Ishikawa (cell line): ENCODE results near the gene PHF20.

Source experiments
- CEBPB ChIP-seq: IDR thresholded peaks from 2 replicates; pipeline ENCODE4 v1.6.1; 2012
- CREB1 ChIP-seq: IDR thresholded peaks from 2 replicates; pipeline ENCODE4 v1.6.1; 2012; ENCODE audit warnings: low read depth
- EGR1 ChIP-seq: IDR thresholded peaks from 2 replicates; pipeline ENCODE4 v1.6.1; 2012
- EP300 ChIP-seq: IDR thresholded peaks from 2 replicates; pipeline ENCODE4 v1.6.1; 2012; ENCODE audit warnings: borderline replicate concordance
- FOXM1 ChIP-seq: IDR thresholded peaks from 2 replicates; pipeline ENCODE4 v1.6.1; 2012; ENCODE audit warnings: low read depth, borderline replicate concordance
- NFIC ChIP-seq: IDR thresholded peaks from 2 replicates; pipeline ENCODE4 v1.6.1; 2012
- RAD21 ChIP-seq: IDR thresholded peaks from 2 replicates; pipeline ENCODE4 v1.6.1; 2012; ENCODE audit warnings: low read depth
- TAF1 ChIP-seq: IDR thresholded peaks from 2 replicates; pipeline ENCODE4 v1.6.1; 2012; ENCODE audit warnings: low read depth, mild to moderate bottlenecking
- TCF12 ChIP-seq: IDR thresholded peaks from 2 replicates; pipeline ENCODE4 v1.6.1; 2012; ENCODE audit warnings: low read depth
- TEAD4 ChIP-seq: IDR thresholded peaks from 2 replicates; pipeline ENCODE4 v1.6.1; 2012
- YY1 ChIP-seq: IDR thresholded peaks from 2 replicates; pipeline ENCODE4 v1.6.1; 2012; ENCODE audit warnings: low read depth
- ZBTB7A ChIP-seq: IDR thresholded peaks from 2 replicates; pipeline ENCODE4 v1.6.1; 2012; ENCODE audit warnings: low read depth
- TF ChIP-seq, protein P1 (sequence below): IDR thresholded peaks from 2 replicates; pipeline ENCODE4 v1.6.1; 2012; ENCODE audit warnings: low read depth, mild to moderate bottlenecking
- TF ChIP-seq, protein P2 (sequence below): IDR thresholded peaks from 2 replicates; pipeline ENCODE4 v1.6.1; 2012
- TF ChIP-seq, protein P3 (sequence below): IDR thresholded peaks from 2 replicates; pipeline ENCODE4 v1.6.1; 2012

Gene PHF20

DNA sequence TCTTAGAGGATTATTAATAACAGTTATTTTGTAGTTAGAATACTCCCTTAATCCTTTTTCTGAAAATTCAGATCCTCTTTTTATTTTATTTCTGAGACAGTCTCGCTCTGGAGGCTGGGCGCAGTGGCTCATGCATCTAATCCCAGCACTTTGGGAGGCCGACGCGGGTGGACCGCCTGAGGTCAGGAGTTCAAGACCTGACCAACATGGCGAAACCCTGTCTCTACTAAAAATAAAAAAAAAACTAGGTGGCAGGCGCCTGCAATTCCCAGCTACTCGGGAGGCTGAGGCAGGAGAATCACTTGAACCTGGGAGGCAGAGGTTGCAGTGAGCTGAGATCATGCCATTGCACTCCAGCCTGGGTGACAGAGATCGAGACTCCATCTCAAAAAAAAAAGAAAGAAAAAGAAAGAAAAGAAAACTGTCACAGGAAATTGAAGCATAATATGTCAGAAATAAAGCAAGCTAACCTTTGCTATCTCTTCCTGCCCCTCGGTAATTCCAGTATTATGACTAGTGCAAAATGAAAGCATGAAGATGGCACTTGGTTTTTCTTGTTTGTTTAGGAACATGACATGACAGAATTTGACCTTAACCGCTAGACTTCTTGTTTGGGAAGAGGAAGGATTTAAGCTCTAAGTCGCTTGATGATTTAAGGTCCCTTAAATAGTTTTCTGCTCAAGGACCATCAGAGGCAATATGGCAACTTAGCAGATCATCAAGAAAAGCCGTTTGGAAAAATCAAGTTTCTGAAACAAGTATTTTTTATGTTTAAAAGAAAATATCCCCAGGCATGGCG, 27.9 kb upstream of the PHF20 start:
- TF ChIP-seq EGR1 (no peak), TEAD4 (no peak), TAF1 (no peak), CEBPB (no peak), YY1 (no peak), FOXM1 (no peak), NFIC (no peak)
- TF ChIP-seq, protein P1, sequence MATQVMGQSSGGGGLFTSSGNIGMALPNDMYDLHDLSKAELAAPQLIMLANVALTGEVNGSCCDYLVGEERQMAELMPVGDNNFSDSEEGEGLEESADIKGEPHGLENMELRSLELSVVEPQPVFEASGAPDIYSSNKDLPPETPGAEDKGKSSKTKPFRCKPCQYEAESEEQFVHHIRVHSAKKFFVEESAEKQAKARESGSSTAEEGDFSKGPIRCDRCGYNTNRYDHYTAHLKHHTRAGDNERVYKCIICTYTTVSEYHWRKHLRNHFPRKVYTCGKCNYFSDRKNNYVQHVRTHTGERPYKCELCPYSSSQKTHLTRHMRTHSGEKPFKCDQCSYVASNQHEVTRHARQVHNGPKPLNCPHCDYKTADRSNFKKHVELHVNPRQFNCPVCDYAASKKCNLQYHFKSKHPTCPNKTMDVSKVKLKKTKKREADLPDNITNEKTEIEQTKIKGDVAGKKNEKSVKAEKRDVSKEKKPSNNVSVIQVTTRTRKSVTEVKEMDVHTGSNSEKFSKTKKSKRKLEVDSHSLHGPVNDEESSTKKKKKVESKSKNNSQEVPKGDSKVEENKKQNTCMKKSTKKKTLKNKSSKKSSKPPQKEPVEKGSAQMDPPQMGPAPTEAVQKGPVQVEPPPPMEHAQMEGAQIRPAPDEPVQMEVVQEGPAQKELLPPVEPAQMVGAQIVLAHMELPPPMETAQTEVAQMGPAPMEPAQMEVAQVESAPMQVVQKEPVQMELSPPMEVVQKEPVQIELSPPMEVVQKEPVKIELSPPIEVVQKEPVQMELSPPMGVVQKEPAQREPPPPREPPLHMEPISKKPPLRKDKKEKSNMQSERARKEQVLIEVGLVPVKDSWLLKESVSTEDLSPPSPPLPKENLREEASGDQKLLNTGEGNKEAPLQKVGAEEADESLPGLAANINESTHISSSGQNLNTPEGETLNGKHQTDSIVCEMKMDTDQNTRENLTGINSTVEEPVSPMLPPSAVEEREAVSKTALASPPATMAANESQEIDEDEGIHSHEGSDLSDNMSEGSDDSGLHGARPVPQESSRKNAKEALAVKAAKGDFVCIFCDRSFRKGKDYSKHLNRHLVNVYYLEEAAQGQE = no peak
- TF ChIP-seq, protein P2, sequence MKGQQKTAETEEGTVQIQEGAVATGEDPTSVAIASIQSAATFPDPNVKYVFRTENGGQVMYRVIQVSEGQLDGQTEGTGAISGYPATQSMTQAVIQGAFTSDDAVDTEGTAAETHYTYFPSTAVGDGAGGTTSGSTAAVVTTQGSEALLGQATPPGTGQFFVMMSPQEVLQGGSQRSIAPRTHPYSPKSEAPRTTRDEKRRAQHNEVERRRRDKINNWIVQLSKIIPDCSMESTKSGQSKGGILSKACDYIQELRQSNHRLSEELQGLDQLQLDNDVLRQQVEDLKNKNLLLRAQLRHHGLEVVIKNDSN = no peak

DNA sequence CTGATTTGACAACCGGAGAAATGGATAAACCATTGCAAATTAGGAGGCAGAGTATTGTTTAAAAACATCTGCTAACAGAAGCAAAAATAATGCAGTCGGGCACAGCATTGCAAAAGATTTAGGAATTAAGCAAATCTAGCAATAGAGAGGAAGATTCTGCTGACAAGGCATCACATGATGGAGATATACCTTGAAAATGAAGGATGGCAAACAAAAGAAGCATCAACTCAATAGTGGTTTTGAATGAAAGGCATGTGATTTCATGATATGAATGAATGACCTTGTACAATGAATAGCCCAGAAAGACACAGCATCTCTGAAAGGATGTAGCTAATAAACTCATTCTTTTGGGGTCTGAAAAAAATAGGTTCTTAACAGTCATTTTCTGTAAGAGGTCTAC, 21.2 kb upstream of the PHF20 start:
- TF ChIP-seq CREB1 (no peak), TCF12 (no peak), EGR1 (no peak), FOXM1 (no peak), YY1 (no peak), ZBTB7A (no peak), RAD21 (no peak), TEAD4 (no peak), NFIC (no peak), CEBPB (no peak), EP300 (no peak), TAF1 (no peak)
- TF ChIP-seq, protein P3, sequence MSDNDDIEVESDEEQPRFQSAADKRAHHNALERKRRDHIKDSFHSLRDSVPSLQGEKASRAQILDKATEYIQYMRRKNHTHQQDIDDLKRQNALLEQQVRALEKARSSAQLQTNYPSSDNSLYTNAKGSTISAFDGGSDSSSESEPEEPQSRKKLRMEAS = no peak
- TF ChIP-seq, protein P1 = no peak
- TF ChIP-seq, protein P2 = no peak

DNA sequence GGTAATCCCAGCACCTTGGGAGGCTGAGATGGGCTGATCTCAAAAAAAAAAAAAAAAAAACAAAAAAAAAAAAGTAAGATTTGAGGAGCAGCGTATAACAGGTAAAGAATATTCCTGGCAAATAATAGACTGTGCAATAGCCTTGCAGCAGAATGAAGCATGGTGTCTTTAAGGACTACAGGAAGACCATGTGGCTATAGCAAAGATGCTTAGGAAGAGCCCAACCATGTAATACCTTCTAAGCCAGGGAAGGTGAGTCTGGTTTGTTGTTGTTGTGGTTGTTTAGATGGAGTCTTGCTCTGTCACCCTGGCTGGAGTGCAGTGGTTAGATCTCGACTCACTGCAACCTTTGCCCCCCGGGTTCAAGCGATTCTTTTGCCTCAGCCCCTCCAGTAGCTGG, 15.4 kb upstream of the PHF20 start:
- no peak for TF ChIP-seq NFIC
- no peak for TF ChIP-seq FOXM1
- TF ChIP-seq RAD21 = no peak
- TF ChIP-seq ZBTB7A = no peak
- TF ChIP-seq EP300 = no peak
- TF ChIP-seq, protein P3 = no peak
- no peak for TF ChIP-seq TCF12
- TF ChIP-seq CEBPB = no peak
- TF ChIP-seq, protein P2 = no peak
- TF ChIP-seq TAF1 = no peak
- TF ChIP-seq CREB1 = no peak

DNA sequence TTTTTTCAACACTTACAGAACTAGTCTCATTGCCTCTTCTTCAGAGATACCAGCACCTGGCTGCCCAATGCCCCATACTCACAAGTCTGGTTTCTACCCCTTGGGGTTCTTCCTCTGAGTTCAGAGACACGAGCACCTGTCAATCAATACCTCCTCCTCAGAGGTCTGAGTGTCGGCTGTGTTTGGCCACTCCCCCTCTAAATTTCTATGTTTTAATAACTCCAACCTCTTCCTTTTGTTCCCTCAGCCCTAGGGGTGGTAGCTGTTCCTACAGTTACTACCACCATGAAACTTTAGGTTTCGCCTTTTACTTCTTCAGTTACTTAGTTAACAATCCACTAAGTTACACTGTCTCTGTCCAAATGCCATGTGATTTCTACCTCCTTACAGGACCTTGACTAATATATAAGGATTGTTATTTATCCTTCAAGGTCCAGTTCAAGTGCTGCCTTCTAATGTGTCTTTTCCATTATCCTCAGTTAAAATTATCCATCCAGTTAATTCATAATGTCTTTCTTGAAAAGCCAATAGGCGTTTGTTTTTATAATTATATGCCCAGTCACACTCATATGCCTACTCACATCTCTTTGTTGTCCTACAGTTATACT, 14.6 kb upstream of the PHF20 start:
- TF ChIP-seq ZBTB7A (no peak), YY1 (no peak), TEAD4 (no peak), FOXM1 (no peak), CEBPB (no peak), TAF1 (no peak), TCF12 (no peak), RAD21 (no peak), CREB1 (no peak), EGR1 (no peak), EP300 (no peak), NFIC (no peak)
- TF ChIP-seq, protein P1 = no peak
- TF ChIP-seq, protein P3 = no peak
- TF ChIP-seq, protein P2 = no peak
